Measurements from ENCODE around the gene SCAND1. TPM values are rescaled to one million over a fixed set of nuclear protein-coding genes. Genes with fewer than 3 reads are reported as not detected.
"Not testable (repeated sequence)": the region's sequence is repeated elsewhere in the genome, so short reads cannot be mapped to it uniquely, and the experiment has no call there.

Gene SCAND1
- 56.8 and 65.0 TPM in 2 replicates for total RNA-seq (2014; rRNA removed; shearing (Covaris generic))
- 74.7 and 116 TPM in 2 replicates for polyA plus RNA-seq (2015; cell fraction: cytosol; rRNA removed)
- 4.0 and 21.7 TPM in 2 replicates for polyA plus RNA-seq (2015; cell fraction: nucleus; rRNA removed)

- in situ Hi-C loops (cut with HindIII; ENCODE audit: low pct_unique_long_range_greater_than_20kb, low sequenced_read_pairs), result no loop called here
- DNase-seq (ENCODE audit: low read depth, low spot score), result peak; percentile 99
Measured at GRCh38 chr20:35954200-35954906, at the start of gene SCAND1. Gene SCAND1, minus strand, starts transcription at chr20:35954502. Its CDS starts 218 bp downstream, at chr20:35954284.

DNA sequence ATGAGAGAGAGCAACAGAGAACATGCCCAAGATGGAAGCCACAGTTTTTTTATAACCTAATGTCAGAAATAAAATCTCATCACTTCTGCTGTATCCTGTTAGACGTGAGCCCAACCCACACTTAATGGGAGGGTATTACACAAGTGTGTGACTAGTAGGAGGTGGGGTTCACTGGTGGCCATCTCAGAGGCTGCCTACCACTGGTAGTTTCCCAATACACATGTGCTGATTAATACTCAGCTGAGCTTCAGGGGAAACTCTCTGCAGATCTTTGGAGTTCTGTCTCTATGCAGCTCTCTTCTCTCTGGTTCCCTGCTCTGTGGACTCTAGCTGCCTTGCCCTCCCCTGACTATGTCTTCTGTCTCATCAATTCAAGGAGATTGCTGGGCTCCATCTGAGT, 49.7 kb upstream of the SCAND1 start:
- in situ Hi-C loops (cut with HindIII; ENCODE audit: low pct_unique_long_range_greater_than_20kb, low sequenced_read_pairs), result no loop called here

GRCh38 chr20:36002855-36003254, 48.6 kb upstream of the SCAND1 start:
- DNase-seq (ENCODE audit: low read depth, low spot score), result no peak
- in situ Hi-C loops (cut with HindIII; ENCODE audit: low pct_unique_long_range_greater_than_20kb, low sequenced_read_pairs), result no loop called here

More for the DNA sequence above, 49.7 kb upstream of the SCAND1 start:
- no peak for DNase-seq (ENCODE audit: low read depth, low spot score)

DNA sequence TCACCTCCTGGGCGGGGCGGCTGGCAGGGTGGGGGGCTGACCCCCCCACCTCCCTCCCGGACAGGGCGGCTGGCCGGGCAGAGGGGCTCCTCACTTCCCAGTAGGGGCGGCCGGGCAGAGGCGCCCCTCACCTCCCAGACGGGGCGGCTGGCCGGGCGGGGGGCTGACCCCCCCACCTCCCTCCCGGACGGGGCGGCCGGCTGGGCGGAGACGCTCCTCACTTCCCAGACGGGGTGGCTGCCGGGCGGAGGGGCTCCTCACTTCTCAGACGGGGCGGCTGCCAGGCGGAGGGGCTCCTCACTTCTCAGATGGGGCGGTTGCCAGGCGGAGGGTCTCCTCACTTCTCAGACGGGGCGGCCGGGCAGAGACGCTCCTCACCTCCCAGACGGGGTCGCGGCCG, 47.0 kb upstream of the SCAND1 start:
- DNase-seq (ENCODE audit: low read depth, low spot score); in situ Hi-C loops (cut with HindIII; ENCODE audit: low pct_unique_long_range_greater_than_20kb, low sequenced_read_pairs): not testable (repeated sequence)

DNA sequence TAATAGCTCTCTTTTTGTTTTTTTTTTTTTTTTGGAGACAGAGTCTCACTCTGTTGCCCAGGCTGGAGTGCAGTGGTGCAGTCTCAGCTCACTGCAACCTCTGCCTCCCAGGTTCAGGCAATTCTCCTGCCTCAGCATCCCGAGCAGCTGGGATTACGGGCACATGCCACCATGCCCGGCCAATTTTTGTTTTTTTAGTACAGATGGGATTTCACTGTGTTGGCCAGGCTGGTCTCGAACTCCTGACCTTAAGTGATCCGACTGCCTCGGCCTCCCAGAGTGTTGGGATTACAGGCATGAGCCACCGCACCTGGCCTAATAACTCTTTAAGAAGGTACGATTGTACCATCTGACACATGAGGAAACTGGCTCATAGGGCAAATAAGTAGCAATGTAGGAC, 42.2 kb upstream of the SCAND1 start:
- DNase-seq (ENCODE audit: low read depth, low spot score); in situ Hi-C loops (cut with HindIII; ENCODE audit: low pct_unique_long_range_greater_than_20kb, low sequenced_read_pairs): not testable (repeated sequence)

DNA sequence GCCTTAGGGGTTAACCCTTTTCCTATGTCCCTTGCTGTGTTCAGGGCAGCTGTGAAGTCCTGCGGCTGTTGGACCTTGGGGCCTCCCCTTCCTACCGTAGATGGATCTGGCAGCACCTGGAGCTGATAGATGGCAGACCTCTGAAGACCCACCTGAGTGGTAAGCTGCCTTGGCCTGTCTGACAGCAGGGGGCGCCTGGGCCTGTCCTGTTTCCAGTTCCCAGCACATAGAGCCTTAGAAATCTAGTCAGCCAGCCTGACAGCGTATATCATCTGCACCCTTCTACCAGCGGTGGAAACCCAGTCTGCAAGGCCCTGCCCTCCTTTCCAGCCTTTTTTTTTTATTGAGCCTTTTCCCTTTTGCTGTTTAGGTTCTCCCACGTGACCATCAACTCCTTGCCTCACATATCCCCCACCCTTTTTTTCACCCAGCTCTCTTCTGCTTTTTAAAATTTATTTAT, 40.7 kb upstream of the SCAND1 start:
- DNase-seq (ENCODE audit: low read depth, low spot score), result peak; percentile 93
- in situ Hi-C loops (cut with HindIII; ENCODE audit: low pct_unique_long_range_greater_than_20kb, low sequenced_read_pairs), result no loop called here

GRCh38 chr20:35992713-35993335, 38.5 kb upstream of the SCAND1 start:
- DNase-seq (ENCODE audit: low read depth, low spot score), result peak; percentile 89
- in situ Hi-C loops (cut with HindIII; ENCODE audit: low pct_unique_long_range_greater_than_20kb, low sequenced_read_pairs), result no loop called here

DNA sequence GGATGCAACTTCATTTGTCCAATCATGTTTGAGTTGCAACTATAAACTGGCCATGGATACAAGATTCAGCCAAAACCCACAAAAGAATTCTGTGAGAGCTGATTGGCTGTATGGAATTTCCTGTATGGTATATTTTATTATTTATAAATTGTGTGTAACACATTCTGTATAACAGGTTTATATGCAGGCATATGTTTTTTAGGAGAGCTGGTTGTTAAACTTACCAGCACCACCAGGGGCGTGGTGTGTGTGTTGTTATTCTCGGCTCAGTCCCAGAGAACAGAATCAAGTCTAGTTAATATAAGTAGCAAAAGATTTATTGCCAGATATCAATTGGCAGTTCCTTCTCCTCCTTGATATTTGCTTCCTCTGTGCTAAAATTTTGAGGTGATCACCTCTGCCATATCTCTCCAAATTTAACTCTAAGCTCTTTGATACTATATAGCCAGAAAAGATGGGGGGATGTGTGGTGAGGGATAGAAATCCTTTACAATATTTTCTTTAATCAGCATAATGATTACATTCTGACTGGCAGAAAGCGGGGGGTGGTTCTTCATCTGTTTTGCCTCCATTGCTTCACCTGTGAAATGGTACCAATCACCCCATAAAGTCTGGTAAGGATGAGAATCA, 37.0 kb upstream of the SCAND1 start:
- peak; percentile 59 for DNase-seq (ENCODE audit: low read depth, low spot score)
- in situ Hi-C loops (cut with HindIII; ENCODE audit: low pct_unique_long_range_greater_than_20kb, low sequenced_read_pairs), result no loop called here

DNA sequence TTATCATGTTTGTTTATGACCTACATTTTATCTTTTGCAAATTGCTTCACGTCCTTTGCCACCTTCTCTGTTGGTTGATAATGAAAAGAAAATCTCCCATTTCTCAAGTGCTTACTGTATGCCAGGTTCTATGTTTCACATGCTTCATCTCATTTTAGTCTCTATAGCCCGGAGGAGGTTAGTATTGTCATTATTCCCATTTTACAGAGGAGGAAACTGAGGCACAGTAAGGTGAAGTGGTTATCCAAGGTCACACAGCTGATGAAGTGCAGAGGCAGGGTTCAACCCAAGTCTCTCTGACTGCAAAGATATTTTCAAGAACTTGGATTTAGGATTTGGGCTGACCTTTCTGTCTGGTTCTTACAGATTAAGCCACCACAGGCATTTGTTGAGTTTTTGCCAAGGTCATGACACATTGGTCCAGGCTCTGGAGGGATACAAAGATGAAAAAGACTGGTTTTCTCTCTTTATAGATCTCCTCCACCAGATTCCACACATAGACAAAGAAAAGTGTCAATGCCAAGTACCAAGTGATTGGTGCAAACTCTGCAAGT, 34.7 kb upstream of the SCAND1 start:
- in situ Hi-C loops (cut with HindIII; ENCODE audit: low pct_unique_long_range_greater_than_20kb, low sequenced_read_pairs), result no loop called here

DNA sequence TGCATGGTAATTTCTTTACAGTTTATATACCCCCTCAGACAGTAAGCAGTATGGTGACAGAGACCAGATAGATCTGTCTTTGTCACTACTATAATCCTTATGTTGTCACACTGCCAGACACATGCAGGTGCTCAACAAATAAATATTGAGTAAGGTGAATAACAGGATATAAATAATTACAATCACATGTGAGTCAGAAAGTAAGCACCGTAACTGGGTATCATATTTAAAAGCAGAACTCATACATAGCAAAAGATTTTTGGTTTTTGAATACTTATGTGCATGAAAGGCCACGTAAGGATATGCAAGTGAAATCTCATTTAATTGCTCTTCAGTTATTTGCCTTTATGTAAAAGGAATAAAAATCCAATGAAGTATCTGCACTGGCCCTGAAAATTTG, 31.5 kb upstream of the SCAND1 start:
- DNase-seq (ENCODE audit: low read depth, low spot score), result no peak
- in situ Hi-C loops (cut with HindIII; ENCODE audit: low pct_unique_long_range_greater_than_20kb, low sequenced_read_pairs), result no loop called here

More for the DNA sequence above, 34.7 kb upstream of the SCAND1 start:
- no peak for DNase-seq (ENCODE audit: low read depth, low spot score)

DNA sequence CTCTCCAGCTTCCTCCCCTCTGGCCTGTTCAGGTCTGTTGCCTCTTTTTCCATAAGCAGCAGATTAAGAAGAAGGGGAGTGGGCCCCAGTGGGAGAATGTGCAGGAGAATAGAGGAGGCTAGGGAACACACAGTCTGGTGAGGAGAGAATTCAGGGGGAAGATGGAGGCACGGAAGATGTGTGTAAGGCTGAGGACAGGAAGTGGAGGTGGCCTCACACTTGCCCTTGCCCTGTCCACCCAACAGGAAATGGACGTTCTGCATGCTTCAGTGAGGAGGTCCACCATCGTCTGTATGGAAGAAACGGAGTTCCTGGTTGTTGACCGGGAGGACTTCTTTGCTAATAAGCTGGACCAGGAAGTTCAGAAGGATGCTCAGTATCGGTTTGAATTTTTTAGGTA, 30.1 kb upstream of the SCAND1 start:
- DNase-seq (ENCODE audit: low read depth, low spot score), result no peak
- in situ Hi-C loops (cut with HindIII; ENCODE audit: low pct_unique_long_range_greater_than_20kb, low sequenced_read_pairs), result no loop called here

DNA sequence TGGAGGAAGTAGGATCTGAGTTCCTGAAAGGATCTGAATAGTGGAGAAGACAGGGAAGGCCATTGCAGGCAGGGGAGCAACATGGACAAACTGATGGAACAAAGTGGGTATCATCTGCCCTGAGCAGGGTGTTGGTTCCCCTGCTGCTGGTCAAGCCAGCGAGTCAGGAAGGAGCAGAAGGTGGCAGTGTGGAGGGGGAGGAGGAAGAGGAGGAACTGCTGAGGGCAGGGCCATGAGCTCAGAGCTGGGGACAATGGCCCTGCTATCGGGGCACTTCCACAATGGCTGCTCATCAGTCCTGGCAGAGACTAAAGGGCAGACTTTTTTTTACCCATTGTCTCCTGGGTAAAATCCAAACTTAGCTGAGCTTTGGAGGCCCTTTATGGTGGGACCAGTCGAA, 27.7 kb upstream of the SCAND1 start:
- no peak for DNase-seq (ENCODE audit: low read depth, low spot score)
- in situ Hi-C loops (cut with HindIII; ENCODE audit: low pct_unique_long_range_greater_than_20kb, low sequenced_read_pairs), result no loop called here

DNA sequence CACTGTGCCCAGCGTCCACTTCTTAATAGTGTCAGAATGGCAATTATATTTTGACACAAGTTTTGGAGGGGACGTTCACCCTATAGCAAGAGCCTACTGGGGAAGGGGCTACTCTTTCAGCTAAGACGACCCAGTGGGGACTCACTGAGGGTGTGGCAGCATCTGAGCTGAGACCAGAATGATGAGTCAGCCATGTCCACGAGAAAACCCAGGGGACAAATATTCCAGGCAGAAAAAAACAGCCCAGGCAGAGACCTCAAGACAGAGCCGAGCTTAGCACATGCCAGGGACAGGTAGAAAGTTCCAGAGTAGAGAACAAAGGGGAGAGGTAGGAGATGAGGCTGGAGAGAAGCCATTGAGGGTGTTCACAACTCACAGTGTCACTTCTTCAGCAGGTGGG, 25.2 kb upstream of the SCAND1 start:
- DNase-seq (ENCODE audit: low read depth, low spot score), result no peak
- in situ Hi-C loops (cut with HindIII; ENCODE audit: low pct_unique_long_range_greater_than_20kb, low sequenced_read_pairs), result no loop called here

DNA sequence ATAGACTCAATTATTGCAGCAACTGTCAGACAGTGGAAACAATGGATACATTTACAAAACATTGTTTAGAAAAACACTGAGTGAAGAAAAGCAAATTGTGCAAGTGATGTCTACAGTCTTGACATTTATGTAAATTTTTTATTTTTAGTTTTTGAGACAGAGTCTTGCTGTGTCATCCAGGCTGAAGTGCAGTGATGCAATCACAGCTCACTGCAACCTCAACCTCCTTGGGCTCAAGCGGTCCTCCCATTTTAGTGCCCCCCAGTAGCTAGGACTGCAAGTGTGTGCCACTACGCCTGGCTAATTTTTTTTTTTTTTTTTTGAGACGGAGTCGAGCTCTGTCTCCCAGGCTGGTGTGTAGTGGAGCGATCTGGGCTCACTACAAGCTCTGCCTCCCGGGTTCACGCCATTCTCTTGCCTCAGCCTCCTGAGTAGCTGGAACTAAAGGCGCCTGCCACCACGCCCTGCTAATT, 23.8 kb upstream of the SCAND1 start:
- in situ Hi-C loops (cut with HindIII; ENCODE audit: low pct_unique_long_range_greater_than_20kb, low sequenced_read_pairs), result no loop called here
- peak; percentile 51 for DNase-seq (ENCODE audit: low read depth, low spot score)

DNA sequence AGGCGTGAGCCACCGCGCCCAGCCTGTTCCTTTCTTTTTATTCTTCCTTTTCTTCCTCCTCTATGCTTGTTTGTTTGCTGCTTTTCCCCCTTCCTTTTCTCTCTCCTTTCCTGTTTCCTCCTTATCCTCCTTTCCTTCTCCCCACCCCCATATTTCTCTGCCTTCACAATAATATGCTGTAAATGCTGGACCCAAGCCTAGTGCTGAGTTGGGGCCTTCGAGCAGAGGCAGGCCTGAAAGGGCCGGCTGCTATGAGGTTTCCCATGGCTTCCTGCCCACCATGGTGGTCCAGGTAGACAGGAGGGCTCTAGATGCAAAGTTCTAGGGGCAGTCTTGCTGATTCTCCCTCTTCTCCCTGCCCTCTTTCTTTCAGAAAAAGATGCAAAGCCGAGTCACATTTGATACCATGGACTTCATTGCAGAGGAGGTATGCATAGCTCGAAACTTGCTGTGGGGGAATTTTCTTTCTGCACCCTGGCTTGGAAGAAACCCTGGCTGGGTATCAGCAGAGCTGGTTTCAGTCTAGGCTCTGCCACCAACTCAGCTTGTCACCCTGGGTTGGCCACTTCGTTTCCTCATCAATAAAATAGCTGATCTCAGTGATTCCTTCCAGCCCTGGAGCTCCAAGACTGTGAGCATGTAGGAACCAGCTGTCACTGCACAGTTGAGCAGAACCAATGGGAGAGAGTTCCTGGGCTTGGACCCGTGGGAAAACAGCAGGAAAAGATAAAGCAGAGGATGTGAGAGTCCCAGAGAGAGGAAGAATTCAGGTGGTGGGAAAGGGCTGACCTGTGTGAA, 21.5 kb upstream of the SCAND1 start:
- DNase-seq (ENCODE audit: low read depth, low spot score), result no peak
- in situ Hi-C loops (cut with HindIII; ENCODE audit: low pct_unique_long_range_greater_than_20kb, low sequenced_read_pairs), result no loop called here

GRCh38 chr20:35974256-35974655, 20.0 kb upstream of the SCAND1 start:
- in situ Hi-C loops (cut with HindIII; ENCODE audit: low pct_unique_long_range_greater_than_20kb, low sequenced_read_pairs), result no loop called here
- DNase-seq (ENCODE audit: low read depth, low spot score), result no peak

DNA sequence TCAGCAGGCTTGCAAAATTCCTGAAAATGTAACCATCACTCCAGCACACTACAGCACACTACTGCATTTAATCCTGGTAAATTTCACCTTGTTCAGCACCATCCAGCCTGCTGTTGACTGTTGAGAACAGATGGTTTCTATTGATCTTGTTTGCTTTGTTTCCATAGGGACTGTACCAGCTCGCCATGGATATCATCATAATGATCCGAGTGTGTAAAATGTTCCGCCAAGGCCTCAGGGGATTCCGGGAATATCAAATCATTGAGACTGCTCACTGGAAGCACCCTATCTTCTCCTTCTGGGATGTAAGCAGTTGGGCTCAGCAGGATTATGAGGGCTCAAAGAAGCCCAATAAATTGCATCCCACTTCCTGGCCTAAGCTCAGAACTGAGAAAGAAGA, 18.2 kb upstream of the SCAND1 start:
- in situ Hi-C loops (cut with HindIII; ENCODE audit: low pct_unique_long_range_greater_than_20kb, low sequenced_read_pairs), result no loop called here
- no peak for DNase-seq (ENCODE audit: low read depth, low spot score)
